WTC11 (cell line): Measurements from ENCODE around the gene GALNT7. TPM values are rescaled to one million over a fixed set of nuclear protein-coding genes. Genes with fewer than 3 reads are reported as not detected.
A peak's percentile ranks its signal among the peaks of the same experiment; 100 is the strongest.

ENCODE experiments used
- ATAC-seq: fragments of 200-7000 bp; cut with Tn5 transposase; 2 replicates; pipeline ENCODE4 v1.10.0; 2021; ENCODE audit warnings: mild to moderate bottlenecking, moderate library complexity
- CTCF ChIA-PET: fragments of 300-600 bp; sonication (Branson Sonifier 250); formaldehyde crosslinking; loops from one replicate; lab custom pipeline; 2021; ENCODE audit warnings: antibody characterized with exemption; lab: Charles Lee
- POLR2A ChIA-PET: fragments of 350-600 bp; sonication (Branson Sonifier 250); formaldehyde crosslinking; loops from one replicate; lab custom pipeline; 2021; ENCODE audit warnings: antibody characterized with exemption; lab: Charles Lee
- DNase-seq: peaks from one replicate; pipeline ENCODE4 v3.0.0; 2021; ENCODE audit warnings: low spot score
- H3K27ac Mint-ChIP-seq: 2 replicates; pipeline ENCODE4 v1.8.0; 2021; ENCODE audit warnings: mixed read lengths
- H3K27me3 Mint-ChIP-seq: 2 replicates; pipeline ENCODE4 v1.8.0; 2021; ENCODE audit warnings: low read depth, mild to moderate bottlenecking, moderate library complexity, mixed read lengths
- H3K36me3 Mint-ChIP-seq: 2 replicates; pipeline ENCODE4 v1.8.0; 2021; ENCODE audit warnings: mixed read lengths
- H3K4me1 Mint-ChIP-seq: 2 replicates; pipeline ENCODE4 v1.8.0; 2022; ENCODE audit warnings: mixed read lengths
- H3K4me3 Mint-ChIP-seq: 2 replicates; pipeline ENCODE4 v1.8.0; 2021; ENCODE audit warnings: mild to moderate bottlenecking, moderate library complexity, mixed read lengths
- H3K9me3 Mint-ChIP-seq: 2 replicates; pipeline ENCODE4 v1.8.0; 2021; ENCODE audit warnings: mixed read lengths
- ATF3 ChIP-seq: sonication (generic); formaldehyde crosslinking; conservative IDR thresholded peaks from 2 replicates; pipeline ENCODE4 v1.8.1; 2022; ENCODE audit warnings: mild to moderate bottlenecking, missing genetic modification reagents
- IRF2 ChIP-seq: sonication (generic); formaldehyde crosslinking; IDR thresholded peaks from 2 replicates; pipeline ENCODE4 v1.8.0; 2022; ENCODE audit warnings: low read depth, missing genetic modification reagents, borderline replicate concordance
- JUN ChIP-seq: sonication (generic); formaldehyde crosslinking; IDR thresholded peaks from 2 replicates; pipeline ENCODE4 v1.8.0; 2023; ENCODE audit warnings: mild to moderate bottlenecking, missing genetic modification reagents
- MLX ChIP-seq: sonication (generic); formaldehyde crosslinking; IDR thresholded peaks from 2 replicates; pipeline ENCODE4 v1.8.1; 2023; ENCODE audit warnings: mild to moderate bottlenecking, missing genetic modification reagents, moderate library complexity
- NR1H2 ChIP-seq: sonication (generic); formaldehyde crosslinking; IDR thresholded peaks from 2 replicates; pipeline ENCODE4 v1.9.0; 2021; ENCODE audit warnings: mild to moderate bottlenecking, moderate library complexity, missing genetic modification reagents
- PRDM15 ChIP-seq: sonication (generic); formaldehyde crosslinking; IDR thresholded peaks from 2 replicates; pipeline ENCODE4 v1.8.0; 2022; ENCODE audit warnings: missing genetic modification reagents
- PRRX2 ChIP-seq: fragments of 250-450 bp; sonication (Bioruptor Pico); IDR thresholded peaks from 2 replicates; pipeline ENCODE4 v1.8.0; 2021; ENCODE audit warnings: mild to moderate bottlenecking
- TP53 ChIP-seq: sonication (generic); formaldehyde crosslinking; IDR thresholded peaks from 2 replicates; pipeline ENCODE4 v1.8.1; 2023; ENCODE audit warnings: mild to moderate bottlenecking, missing genetic modification reagents
- ZNF263 ChIP-seq: sonication (generic); formaldehyde crosslinking; IDR thresholded peaks from 2 replicates; pipeline ENCODE4 v1.8.1; 2022; ENCODE audit warnings: low read depth, mild to moderate bottlenecking, moderate library complexity, missing genetic modification reagents
- ZNF281 ChIP-seq: sonication (generic); formaldehyde crosslinking; IDR thresholded peaks from 2 replicates; pipeline ENCODE4 v1.8.0; 2023; ENCODE audit warnings: mild to moderate bottlenecking, missing genetic modification reagents
- ZNF425 ChIP-seq: fragments of 250-450 bp; sonication (Bioruptor Pico); conservative IDR thresholded peaks from 2 replicates; pipeline ENCODE4 v1.9.0; 2021; ENCODE audit warnings: mild to moderate bottlenecking
- ZNF671 ChIP-seq: fragments of 250-450 bp; sonication (Bioruptor Pico); IDR thresholded peaks from 2 replicates; pipeline ENCODE4 v1.8.0; 2021; ENCODE audit warnings: mild to moderate bottlenecking
- ZSCAN18 ChIP-seq: fragments of 250-450 bp; sonication (Bioruptor Pico); IDR thresholded peaks from 2 replicates; pipeline ENCODE4 v2.1.2; 2022; ENCODE audit warnings: mild to moderate bottlenecking, moderate library complexity
- total RNA-seq: library from RNA; stranded (reverse); gene quantifications from 3 replicates; pipeline ENCODE4 v1.2.3, GENCODE V29; 2021

Gene GALNT7
- total RNA-seq, 1 experiment from 2014 or later: 86.9 TPM

GRCh38 chr4:173245952-173246351 is 77.3 kb downstream of the GALNT7 start:
- no peak for TF ChIP-seq PRRX2 (CRISPR knock-in tag)
- TF ChIP-seq ZNF425 (CRISPR knock-in tag): no peak
- no peak for TF ChIP-seq ZNF281
- TF ChIP-seq TP53 (CRISPR knock-in tag): no peak
- TF ChIP-seq PRDM15: no peak
- no peak for TF ChIP-seq ATF3 (CRISPR knock-in tag)
- Mint-ChIP-seq H3K36me3 (peaks cover 5% of the 10 kb centered on the region; the same call in 1 of the 2 replicates), H3K9me3 (no peaks in the 10 kb centered on the region), H3K4me3 (peak overlapping the region; percentile 34), H3K27ac (peak overlapping the region; percentile 99), H3K27me3 (no peaks in the 10 kb centered on the region), H3K4me1 (peaks cover 91% of the 10 kb centered on the region)
- DNase-seq: no peak
- peak; percentile 4; the same call in 1 of the 2 replicates for ATAC-seq
- ChIA-PET CTCF (interaction anchor here (1.4 to 1.9 kb wide), 4 partner anchors 12 to 232 kb away, joined by 4 to 6 read pairs (median 5); no protein-coding TSS in a partner anchor), POLR2A (interaction anchor here (0.8 kb wide), 1 partner anchor 78 kb away, joined by 4 read pairs; no protein-coding TSS in a partner anchor)

- Mint-ChIP-seq H3K4me3 (peak overlapping the region; percentile 34), H3K27ac (peak overlapping the region; percentile 85), H3K4me1 (peaks cover 92% of the 10 kb centered on the region), H3K9me3 (no peaks in the 10 kb centered on the region), H3K36me3 (peaks cover 5% of the 10 kb centered on the region; the same call in 1 of the 2 replicates), H3K27me3 (no peaks in the 10 kb centered on the region)
- ChIA-PET POLR2A (interaction anchor here (0.8 kb wide), 1 partner anchor 126 kb away, joined by 3 read pairs; no protein-coding TSS in a partner anchor), CTCF (interaction anchor here (1.4 to 1.9 kb wide), 3 partner anchors 11 to 233 kb away, joined by 4 to 6 read pairs (median 4); no protein-coding TSS in a partner anchor)
- DNase-seq (no peak), ATAC-seq (peak; percentile 15)
- no peak for TF ChIP-seq IRF2 (CRISPR knock-in tag)
- TF ChIP-seq MLX (CRISPR knock-in tag): no peak
- no peak for TF ChIP-seq ZNF263 (CRISPR knock-in tag)
- no peak for TF ChIP-seq ZNF671 (CRISPR knock-in tag)
- no peak for TF ChIP-seq JUN (CRISPR knock-in tag)
- TF ChIP-seq ZSCAN18 (CRISPR knock-in tag): no peak
- TF ChIP-seq NR1H2 (CRISPR knock-in tag): no peak
- TF ChIP-seq PRDM15: no peak
Measured at GRCh38 chr4:173246719-173247118, 78.1 kb downstream of the GALNT7 start.
